Osteocyte (in vitro differentiated cells): ENCODE measurements around the gene RRP1B. TPM values are rescaled to one million over a fixed set of nuclear protein-coding genes. Genes with fewer than 3 reads are reported as not detected.

Source experiments
- DNase-seq: peaks from one replicate; pipeline ENCODE4 v3.0.0; 2021; ENCODE audit warnings: mixed read lengths; ENCODE audit not compliant: unreplicated experiment; ENCODE audit errors: extremely low spot score
- H3K27ac Mint-ChIP-seq: one replicate; pipeline ENCODE4 v1.8.0; 2021; ENCODE audit warnings: mild to moderate bottlenecking, mixed read lengths; ENCODE audit not compliant: unreplicated experiment
- H3K27me3 Mint-ChIP-seq: one replicate; pipeline ENCODE4 v1.8.0; 2021; ENCODE audit warnings: mixed read lengths; ENCODE audit not compliant: unreplicated experiment
- H3K36me3 Mint-ChIP-seq: one replicate; pipeline ENCODE4 v1.8.0; 2021; ENCODE audit warnings: mixed read lengths; ENCODE audit not compliant: unreplicated experiment
- H3K4me1 Mint-ChIP-seq: one replicate; pipeline ENCODE4 v1.8.0; 2021; ENCODE audit warnings: mixed read lengths; ENCODE audit not compliant: unreplicated experiment
- H3K4me3 Mint-ChIP-seq: one replicate; pipeline ENCODE4 v1.8.0; 2021; ENCODE audit warnings: mild to moderate bottlenecking, moderate library complexity, mixed read lengths; ENCODE audit not compliant: unreplicated experiment
- H3K9me3 Mint-ChIP-seq: one replicate; pipeline ENCODE4 v1.8.0; 2021; ENCODE audit warnings: mixed read lengths; ENCODE audit not compliant: unreplicated experiment
- microRNA-seq: library from miRNA; unstranded; fragments of <30 nt; microRNA quantifications from one replicate; pipeline ENCODE4 v1.1.0, GENCODE V29; 2020; ENCODE audit not compliant: unreplicated experiment
- total RNA-seq: library from RNA; stranded (reverse); gene quantifications from 2 replicates; pipeline ENCODE4 v1.2.1, GENCODE V29; 2021
- TF ChIP-seq, protein P1 (sequence below): fragments of 200-600 bp; sonication (generic); IDR thresholded peaks from 2 replicates; pipeline ENCODE4 v1.5.0; 2021; ENCODE audit warnings: antibody characterized with exemption, mild to moderate bottlenecking, moderate library complexity

The RRP1B gene
- total RNA-seq, 1 donor from 2014 or later = 26.0 TPM

DNA sequence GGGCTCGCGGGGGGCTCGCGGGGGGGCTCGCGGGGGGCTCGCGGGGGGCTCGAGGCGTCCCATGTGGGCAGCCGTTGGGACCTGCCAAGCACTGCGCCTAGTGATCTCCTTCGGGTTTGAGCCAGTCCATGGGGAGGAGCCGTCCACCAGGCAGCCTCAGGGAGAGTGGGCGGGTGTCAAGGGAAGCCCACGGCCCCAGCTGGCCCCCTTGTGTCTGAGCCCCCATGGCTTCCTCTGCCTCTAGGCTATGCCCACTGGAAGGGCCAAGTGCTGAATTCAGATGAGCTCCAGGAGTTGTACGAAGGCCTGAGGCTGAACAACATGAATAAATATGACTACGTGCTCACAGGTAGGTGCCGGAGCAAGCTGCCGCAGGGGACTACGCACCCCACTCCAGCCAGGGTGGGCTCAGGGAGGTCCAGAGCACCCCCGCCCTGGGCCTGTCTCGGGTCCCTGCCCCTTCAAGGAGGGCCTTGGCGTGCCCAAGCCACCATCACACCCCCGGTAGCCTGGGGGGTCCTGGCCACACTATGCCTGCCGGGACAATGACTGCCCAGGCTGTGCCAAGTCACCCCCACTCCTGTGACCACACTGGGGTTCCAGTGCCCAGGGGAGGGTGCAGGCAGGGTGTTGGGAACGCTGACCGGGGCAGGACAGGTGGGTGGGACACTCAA is 82.2 kb downstream of the RRP1B start:
- H3K27ac Mint-ChIP-seq = no peak overlapping the region
- TF ChIP-seq, protein P1, sequence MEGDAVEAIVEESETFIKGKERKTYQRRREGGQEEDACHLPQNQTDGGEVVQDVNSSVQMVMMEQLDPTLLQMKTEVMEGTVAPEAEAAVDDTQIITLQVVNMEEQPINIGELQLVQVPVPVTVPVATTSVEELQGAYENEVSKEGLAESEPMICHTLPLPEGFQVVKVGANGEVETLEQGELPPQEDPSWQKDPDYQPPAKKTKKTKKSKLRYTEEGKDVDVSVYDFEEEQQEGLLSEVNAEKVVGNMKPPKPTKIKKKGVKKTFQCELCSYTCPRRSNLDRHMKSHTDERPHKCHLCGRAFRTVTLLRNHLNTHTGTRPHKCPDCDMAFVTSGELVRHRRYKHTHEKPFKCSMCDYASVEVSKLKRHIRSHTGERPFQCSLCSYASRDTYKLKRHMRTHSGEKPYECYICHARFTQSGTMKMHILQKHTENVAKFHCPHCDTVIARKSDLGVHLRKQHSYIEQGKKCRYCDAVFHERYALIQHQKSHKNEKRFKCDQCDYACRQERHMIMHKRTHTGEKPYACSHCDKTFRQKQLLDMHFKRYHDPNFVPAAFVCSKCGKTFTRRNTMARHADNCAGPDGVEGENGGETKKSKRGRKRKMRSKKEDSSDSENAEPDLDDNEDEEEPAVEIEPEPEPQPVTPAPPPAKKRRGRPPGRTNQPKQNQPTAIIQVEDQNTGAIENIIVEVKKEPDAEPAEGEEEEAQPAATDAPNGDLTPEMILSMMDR = no peak

DNA sequence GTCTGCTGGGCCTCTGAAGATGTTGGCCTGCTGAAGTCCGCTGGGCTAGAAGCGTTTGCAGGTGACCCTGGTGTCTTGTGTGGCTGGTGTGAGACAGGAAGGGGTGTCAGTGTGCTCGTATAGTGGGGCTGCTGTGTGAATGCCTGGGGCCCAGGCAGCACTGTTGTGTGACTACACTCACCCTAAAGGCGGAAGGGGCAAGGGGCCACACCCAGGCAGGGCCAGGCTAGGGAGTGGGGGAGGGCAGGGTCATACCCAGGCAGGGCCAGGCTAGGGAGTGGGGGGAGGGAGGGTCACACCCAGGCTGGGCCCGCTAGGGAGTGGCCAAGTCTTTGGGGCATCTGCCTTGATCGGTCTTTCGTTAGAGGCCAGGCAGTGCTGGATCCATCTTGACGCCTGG is 84.6 kb downstream of the RRP1B start:
- Mint-ChIP-seq H3K27ac (no peak overlapping the region), H3K27me3 (no peaks in the 10 kb centered on the region), H3K4me1 (peaks cover 6% of the 10 kb centered on the region), H3K36me3 (peaks cover 10% of the 10 kb centered on the region), H3K4me3 (no peak overlapping the region), H3K9me3 (no peaks in the 10 kb centered on the region)
- no peak for DNase-seq
- TF ChIP-seq, protein P1 = no peak

More for the DNA sequence above, 82.2 kb downstream of the RRP1B start:
- no peaks in the 10 kb centered on the region for H3K27me3 Mint-ChIP-seq
- no peak overlapping the region for H3K4me3 Mint-ChIP-seq
- peaks cover 11% of the 10 kb centered on the region for H3K36me3 Mint-ChIP-seq
- peaks cover 6% of the 10 kb centered on the region for H3K4me1 Mint-ChIP-seq
- H3K9me3 Mint-ChIP-seq = no peaks in the 10 kb centered on the region
- no peak for DNase-seq

DNA sequence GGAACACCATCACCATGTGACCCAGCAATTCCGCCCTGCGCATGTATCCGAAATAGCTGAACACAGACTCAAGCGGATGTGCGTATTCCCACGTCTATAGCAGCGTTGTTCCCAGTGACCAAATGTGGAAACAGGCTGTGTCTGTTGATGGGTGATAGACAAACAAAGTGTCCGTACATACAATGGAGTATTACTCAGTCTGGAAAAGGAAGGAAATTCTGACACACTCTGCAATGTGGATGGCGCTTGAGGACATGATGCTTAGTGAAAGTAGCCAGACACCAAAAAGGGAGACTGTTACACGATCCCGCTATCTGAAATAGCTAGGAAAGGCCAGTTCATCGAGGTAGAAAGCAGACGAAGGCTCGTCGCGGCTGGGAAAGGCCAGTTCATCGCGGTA is 85.4 kb downstream of the RRP1B start:
- DNase-seq = no peak
- no peaks in the 10 kb centered on the region for H3K27me3 Mint-ChIP-seq
- H3K9me3 Mint-ChIP-seq = no peaks in the 10 kb centered on the region
- H3K4me3 Mint-ChIP-seq = no peak overlapping the region
- H3K36me3 Mint-ChIP-seq = peaks cover 10% of the 10 kb centered on the region
- no peak overlapping the region for H3K27ac Mint-ChIP-seq
- H3K4me1 Mint-ChIP-seq = peaks cover 4% of the 10 kb centered on the region
- TF ChIP-seq, protein P1 = no peak

Small RNAs within 50 kb of the gene (microRNA-seq; reads per million reads assigned to microRNA genes)
- not detected for gene MIR6070

Other genes with a start within 250 kb of the RRP1B start
- gene SIK1, start 232.4 kb upstream of the RRP1B start, total RNA-seq = 34.1 and 43.6 TPM in 2 replicates
- 3.4 and 3.7 TPM in 2 replicates for gene HSF2BP, start 72 bp upstream of the RRP1B start, total RNA-seq
- 96.7 and 106 TPM in 2 replicates for gene PDXK, start 59.6 kb downstream of the RRP1B start, total RNA-seq
- 59.1 and 65.3 TPM in 2 replicates for gene CSTB, start 116.7 kb downstream of the RRP1B start, total RNA-seq
- gene RRP1, start 130.0 kb downstream of the RRP1B start, total RNA-seq = 22.8 and 26.7 TPM in 2 replicates
- gene AGPAT3, start 205.7 kb downstream of the RRP1B start, total RNA-seq = 62.1 and 63.2 TPM in 2 replicates